Forelimb muscle (tissue), 1 donor: ENCODE measurements around the gene NFIX. TPM values are rescaled to one million over a fixed set of nuclear protein-coding genes. Genes with fewer than 3 reads are reported as not detected.

ENCODE experiments used
- DNase-seq: peaks from one replicate; pipeline ENCODE4 v3.0.0-alpha.2; 2013; ENCODE audit warnings: low read depth
- polyA plus RNA-seq: library from polyadenylated mRNA; unstranded; fragments of 120-200 nt; gene quantifications from one replicate; pipeline ENCODE4 v1.2.1, GENCODE V29; 2013; ENCODE audit not compliant: insufficient read length

NFIX gene
- polyA plus RNA-seq, 1 donor = 111 TPM

DNA sequence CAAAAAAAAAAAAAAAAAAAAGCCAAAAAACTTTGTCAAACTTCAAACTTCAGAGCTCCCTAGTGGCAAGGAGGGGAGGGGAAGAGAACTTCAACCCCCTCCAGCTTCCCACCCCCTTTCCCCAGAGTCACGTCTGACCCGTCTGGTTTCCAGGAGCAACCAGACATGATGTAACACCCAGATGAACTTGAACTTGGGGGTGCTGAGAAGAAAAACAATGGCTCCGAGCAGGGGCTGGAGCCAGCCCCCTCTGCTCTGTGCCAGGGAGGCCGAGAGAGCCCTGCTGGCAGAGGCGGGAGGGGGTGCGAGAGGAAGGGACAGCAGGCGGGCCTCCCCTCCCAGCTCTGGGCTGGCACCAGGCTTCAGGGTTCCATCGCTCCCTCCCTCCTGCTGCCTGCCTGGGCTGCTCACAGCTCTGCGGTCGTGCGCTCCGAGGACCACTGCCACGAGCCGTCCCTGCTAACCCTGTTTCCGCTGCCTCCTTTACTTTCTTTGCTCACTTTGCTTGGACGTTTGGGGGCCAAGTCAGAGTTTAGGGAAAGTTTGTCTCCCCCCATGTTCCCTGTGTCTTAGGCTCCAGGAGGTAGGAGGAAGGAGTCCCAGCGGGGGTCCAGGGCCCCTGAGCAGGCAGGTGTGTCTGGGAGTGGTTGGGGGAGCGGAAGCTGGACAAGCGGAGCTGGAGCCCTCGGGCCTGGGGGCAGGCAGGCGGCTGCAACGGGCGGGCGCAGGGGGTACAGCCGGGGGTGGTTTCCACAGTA lies 96.3 kb downstream of the NFIX start:
- DNase-seq = peak; percentile 83

DNA sequence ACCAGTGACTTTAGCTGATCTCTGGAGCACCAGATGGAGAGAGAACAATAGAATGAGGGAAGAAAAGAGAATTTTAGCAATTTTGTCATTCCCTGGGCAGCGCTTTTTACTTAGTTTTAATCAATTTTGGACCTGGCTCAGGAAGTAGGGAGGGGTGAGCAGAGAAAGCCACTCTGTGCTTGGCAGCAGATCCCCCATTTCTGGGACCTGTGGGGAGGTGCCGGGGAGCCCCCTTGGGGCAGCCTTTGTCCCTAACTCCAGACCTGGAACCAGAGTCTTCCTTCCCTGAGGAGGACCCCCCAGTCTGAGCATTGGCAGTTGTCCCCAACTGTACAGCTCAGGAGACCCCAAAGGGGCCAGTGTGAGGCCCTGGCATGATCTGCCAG lies 96.9 kb downstream of the NFIX start:
- DNase-seq = no peak

DNA sequence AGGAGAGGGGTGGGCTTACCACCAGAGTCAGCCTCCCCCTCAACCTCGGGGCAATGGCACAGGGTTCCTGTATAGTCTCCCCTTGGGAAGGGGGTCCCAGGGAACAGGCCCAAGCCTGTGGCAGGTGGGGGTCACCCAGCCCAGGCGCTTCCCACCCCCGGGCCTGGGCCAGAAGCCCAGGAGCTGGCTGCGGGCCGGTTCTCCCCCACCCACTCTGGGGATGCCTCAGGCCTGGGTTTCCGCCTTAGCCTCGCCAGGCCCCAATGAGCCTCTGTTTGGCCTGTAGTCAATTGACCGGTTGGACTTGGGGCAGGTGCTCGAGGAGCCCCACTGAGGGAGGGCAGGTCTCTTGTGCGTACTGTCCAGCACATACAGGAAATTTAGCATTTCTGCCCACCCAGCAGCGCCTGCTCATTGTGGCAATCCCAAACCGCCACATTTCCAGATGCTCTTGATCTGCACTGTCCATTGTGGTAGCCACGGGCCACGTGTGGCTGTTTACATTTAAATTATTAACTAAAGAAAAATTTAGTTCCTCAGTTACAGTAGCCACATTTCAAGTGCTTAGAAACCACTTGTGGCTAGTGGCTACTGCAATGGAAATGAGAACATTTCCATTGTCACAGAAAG lies 97.4 kb downstream of the NFIX start:
- no peak for DNase-seq

DNA sequence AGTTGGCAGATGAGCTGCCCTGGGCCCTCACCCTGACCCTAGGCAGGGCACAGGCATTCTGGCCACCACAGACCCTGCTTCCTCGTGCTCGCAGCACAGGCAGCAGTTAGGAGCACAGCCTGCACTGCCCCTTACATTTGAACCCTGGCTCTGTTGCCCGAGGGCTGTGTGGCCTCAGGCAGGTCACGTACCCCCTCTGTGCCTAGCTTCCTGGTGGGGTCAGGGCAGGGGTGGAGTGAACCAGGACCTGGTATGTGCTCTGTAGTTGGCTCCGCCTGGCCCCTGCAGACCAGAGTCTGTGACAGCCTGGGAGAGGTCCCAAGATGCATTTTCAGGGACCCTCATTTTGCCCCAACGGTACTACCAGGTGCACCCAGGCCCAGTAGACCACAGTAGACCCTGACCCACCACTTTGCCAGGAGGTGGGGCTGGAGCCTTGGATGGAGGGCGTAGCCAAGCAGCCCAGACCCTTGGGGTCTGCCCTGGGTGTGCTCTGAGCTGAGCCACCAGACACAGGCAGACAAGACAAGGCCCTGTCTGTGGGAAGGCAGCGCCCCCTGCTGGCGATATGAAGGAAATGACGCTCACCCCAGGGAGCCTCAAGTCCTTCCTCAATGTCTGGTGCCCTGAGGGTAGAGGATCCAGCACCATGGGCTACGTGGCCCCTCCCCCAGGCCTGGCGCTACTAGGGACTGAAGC lies 98.3 kb downstream of the NFIX start:
- no peak for DNase-seq

DNA sequence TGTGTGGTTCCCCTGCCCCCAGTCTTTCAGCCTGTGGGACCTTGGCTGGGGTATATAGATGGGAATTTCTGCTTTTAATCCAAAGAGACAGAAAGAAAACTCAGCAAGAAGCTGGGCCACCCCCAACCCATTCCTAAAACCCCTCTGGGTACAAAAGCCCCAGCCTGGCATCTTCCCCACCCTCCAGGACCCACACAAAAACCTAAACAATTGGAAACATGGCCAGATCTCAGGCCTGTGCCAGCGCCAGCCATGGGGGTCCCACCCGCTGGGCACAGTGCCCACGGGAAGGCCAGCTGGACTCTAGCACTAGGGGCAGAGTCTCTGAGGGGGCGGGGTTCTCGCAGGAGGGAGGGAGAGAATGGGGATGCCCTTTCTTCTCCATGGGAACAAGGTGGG lies 98.8 kb downstream of the NFIX start:
- no peak for DNase-seq

DNA sequence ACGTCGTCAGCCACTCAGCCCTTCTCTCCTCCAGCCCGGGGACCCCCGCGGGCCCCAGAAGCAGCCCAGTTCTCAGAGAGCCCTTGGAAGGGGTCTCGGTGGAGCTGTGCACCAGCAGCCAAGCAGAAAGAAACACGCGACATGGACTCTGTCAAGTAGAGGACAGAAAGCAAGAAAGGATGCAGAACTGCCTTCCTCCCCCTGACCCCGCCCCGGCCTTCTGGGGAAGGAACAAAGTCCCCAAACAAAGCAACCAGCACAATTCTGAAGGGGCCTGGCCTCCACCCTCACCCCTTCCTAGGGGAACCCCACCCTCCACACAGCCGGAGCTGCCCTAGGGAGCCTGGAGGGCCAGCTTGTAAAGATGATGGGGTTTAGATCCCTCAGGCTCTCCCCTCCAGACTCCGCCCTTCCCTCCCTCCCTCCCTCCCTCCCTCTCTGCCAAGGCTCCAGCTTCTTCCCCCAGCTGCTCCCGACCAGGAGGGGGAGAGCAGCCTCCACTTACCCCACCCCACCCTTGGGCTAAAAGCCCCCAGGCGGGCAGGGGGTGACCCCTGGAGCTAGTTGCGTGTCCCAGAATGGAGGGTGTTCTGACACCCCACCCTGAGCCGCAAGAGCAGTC lies 99.6 kb downstream of the NFIX start:
- no peak for DNase-seq

DNA sequence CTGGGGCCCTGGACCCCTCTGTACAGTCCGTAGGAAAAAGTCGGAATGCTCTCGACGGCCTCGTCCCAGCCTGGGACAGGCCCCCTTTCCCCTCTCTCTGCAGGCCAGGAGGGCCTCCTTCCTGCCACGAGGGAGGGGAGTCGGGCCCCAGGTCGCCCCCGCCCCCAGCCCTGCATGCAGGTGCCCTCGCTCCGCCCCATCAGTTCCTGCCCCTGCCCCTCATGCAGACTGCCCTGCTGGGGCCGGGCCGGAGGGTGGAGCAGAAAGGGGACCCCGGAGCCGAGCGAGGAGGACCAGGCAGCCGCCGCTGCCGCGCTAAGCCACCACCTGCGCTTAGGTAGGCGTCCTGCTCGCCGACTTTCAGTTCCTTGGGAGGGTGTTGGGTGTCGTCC lies 100.1 kb downstream of the NFIX start:
- no peak for DNase-seq

DNA sequence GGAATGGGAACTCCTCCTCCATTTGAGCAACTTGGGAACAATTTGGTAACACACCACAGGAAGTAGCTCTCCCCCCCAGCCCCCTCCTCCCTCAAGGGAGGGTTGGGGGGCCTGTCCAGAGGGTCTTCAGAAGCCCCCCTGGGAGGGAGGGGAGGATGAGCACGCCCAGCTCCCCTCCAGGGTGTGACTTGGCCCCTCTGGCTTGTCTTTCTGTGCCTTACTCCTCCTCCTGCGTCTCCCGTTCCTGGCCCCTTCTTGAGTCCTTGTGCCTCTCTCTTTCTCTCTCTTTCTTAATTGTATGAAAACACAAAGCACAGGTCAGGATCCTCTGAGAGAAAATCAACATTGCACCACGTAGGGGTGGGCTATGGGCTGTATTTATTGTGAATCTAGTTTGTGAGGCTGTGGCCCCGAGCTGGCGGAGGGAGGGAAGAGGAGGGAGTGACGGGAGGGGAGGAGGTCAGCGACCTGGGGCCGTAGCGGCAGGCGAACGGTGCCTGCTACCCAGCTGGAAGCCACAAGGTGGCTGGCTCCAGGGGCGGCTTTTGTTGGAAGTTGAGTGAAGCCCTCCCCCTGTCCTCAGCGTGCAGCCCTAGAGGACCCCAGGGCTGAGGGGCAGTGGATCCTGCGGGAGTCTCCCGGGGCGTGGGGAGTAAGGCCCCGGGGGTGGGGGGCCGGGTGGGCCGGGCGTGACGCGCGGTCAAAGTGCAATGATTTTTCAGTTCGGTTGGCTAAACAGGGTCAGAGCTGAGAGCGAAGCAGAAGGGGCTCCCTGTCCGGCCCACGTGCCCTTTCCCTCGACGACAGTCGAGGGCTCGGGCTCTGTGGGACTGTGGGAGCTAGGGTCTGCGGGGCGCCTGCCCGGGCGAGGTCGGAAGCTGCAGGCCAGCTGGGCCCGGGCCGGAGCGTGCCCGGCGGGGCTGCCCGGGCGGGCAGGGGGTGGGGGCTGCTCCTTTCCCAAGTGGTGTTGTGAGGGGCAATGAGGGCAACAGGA lies 101.0 kb downstream of the NFIX start:
- DNase-seq = no peak

DNA sequence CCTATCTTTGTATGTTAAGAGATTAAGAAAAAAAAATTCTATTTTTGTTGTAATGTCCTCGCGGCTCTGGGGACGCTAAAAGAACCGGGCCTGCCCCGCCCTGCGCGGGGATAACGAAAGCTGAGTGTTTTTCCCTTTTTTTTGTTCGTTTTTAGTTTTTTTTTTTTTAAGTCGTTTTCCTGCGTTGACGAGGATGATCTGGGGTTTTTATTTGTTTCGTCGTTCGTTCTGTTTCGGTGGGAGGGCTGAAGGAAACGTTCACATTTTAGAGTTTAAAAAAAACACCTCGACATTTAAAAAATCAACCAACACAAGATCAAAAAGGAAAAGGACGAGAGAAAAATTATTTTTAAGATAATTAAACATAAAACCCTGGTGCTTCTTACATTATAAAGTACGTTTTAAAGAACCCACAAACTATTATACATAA lies 101.8 kb downstream of the NFIX start:
- no peak for DNase-seq

DNA sequence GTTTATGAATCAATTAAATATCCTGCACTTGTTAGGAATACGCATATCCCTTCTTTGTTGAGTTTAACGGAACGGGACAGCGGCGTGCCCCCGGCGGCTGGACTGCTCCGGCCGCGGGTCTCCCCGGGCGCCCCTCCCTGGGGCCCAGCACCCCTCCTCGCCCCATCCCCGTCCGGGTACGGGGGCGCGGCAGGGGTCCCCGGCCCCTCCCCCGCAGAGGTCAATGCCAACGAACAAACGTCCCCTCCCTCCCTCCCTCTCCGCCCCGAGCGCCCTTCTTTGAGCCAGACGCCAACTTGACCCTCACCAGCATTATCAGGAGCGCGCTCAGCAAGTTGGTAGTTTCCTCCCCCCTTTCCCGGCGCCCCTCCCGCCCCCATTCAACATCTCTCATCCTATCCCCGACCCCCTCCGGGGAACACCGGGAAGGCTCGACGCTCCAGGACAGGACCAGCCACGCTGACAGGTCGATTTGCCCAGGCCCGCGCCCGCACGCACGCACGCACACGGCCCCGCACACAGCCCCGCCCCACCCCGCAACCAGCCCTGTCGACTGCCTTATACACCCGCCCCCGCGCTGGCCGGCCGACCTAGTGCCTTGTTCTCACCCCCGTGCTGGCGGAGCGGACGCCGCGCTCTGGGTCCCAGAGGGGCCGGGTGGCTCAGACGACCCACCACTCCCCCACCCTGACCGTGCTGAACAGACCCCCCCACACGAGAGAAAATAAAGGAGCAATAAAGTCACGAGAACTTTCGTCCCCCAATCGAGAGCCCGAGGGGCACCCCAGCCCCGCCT lies 102.4 kb downstream of the NFIX start:
- no peak for DNase-seq

DNA sequence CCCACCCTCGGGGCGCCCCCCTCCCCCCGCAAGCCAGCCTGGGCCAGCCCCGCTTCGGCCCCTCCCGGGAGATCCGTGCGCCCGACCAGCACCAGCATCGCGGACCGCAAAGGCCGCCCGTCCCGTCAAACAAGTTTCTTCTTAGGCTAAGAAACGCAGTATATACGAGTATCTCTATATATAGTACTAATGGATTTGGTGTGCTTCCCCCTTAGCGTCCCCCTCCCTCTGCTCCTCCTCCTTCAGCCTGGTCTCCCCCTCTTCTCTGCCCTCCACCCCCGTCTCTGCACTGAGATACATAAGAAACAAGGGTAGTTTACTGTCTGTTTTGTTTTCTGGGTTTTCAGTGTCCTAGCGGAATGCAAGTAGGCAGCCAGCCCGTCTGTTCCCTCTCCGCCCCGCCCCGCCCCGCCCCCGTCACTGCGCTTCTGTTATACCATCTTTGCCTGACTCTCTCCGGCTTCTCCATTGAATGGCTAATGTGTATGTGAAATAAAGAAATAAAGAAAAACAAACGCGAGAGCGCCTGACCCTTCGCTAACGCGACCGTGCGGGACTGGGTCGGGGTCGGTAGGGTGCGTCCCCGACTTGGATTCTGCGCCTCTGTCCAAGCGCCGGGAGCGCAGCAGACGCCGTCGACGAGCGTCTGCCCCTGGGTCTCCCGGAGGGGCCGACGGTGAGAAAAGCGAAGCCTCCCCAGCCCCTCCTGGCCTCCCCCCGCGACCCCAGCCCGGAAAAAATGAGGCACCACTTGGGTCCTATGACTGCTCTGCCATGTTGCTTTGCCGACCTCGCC lies 103.2 kb downstream of the NFIX start:
- DNase-seq = no peak

DNA sequence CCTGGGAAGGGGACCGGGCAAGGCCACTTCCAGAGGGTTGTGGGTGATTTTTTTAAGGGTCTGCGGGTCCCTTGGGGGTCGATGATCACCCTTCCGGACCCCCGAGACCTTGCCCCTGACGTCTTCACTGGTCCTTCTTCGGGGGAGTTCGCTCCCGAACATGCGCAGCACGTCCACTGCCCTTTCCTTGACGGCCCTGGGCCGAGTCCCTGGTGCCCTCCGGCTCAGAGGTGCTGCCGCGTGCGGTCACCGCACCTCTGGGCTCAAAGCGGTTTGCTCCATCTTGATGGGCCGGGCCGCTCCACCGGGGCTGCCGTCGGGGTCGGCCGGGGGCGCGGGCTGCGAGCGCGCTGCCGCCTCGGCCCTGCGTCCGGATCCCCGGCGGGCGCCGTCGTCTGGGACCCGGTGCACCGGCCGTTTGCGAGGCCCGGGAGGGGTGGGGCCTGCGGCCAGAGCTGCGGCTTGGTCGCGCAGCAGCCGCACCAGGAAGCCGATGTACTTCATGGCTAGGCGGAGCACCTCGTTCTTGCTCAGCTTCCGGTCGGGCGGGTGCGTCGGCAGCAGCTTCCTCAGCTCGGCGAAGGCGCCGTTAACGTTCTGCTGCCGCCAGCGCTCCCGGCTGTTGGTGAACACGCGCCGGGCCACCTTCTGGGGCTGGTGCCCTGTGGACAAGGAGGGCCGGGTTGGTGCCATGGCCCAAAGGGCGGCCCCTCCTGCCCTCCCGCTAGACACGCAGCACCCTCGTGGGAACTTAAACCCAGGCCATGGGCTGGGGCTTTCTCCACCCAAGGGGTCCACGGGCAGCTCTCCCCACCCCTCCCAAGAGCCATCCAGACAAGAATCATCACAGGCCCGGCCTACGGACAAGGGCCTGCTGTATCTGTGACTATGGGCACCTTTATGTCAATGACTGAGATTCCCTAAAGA lies 104.1 kb downstream of the NFIX start:
- no peak for DNase-seq

DNA sequence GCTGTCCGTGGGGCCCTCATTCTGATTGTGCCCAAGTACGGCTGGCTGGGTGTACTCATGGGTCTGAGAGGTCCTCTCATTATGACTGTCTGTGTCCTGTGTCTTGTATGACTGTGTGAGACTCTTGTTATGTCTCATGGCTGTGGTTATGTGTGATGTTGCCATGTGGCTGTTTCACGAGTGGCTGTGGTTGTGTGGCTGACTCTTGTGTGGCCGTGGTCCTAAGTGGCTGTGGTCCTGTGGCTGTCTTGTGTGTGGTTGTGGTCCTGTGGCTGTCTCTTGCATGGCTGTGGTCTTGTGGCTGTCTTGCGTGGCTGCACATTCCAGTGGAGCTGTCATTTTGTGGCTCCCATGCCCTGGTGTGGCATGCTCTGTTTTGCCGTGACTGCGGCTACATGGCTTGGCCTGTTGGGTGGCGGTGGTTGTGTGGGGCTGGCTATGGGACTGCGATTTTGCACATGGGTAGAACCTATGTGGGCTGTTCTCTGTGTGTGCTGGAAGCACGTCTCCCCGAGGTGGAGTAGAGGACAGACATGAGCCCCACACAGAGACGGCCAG lies 104.8 kb downstream of the NFIX start:
- no peak for DNase-seq

DNA sequence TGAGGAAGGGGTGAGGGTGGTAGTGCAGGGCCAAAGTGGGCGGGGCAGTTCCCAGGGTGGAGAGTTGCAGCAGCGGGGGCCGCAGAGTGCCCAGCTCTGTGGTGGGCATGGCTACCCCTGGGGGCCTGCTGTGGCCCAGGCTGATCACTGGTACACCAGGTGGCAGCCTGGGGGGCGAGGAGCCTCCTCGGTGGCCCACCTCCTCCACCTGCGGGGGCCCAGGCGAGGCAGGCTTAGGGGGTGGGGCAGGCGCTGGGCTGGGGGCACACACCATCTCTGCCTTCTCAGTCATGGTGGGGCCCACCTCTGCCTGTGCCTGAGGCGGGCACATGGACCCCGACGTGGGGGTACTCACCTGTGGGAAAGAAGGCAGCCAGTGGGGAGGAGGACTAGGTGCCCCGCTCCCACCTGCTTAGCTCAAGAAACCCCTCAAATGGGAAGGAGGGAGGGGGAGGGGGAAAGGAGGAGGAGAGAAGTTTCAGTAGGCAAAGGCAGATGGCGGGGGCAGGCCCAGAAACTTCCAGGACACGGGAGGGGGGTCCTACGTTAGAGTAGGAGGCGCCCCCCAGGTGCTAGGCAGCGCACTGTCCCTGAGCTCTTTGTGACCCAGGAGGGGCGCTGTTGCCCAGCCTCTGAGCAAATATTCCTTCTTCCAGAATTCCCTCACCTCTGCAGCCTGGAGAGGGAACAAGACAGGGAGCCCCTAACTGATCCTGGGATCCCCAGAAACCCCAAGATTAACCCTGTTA lies 105.7 kb downstream of the NFIX start:
- DNase-seq = no peak

DNA sequence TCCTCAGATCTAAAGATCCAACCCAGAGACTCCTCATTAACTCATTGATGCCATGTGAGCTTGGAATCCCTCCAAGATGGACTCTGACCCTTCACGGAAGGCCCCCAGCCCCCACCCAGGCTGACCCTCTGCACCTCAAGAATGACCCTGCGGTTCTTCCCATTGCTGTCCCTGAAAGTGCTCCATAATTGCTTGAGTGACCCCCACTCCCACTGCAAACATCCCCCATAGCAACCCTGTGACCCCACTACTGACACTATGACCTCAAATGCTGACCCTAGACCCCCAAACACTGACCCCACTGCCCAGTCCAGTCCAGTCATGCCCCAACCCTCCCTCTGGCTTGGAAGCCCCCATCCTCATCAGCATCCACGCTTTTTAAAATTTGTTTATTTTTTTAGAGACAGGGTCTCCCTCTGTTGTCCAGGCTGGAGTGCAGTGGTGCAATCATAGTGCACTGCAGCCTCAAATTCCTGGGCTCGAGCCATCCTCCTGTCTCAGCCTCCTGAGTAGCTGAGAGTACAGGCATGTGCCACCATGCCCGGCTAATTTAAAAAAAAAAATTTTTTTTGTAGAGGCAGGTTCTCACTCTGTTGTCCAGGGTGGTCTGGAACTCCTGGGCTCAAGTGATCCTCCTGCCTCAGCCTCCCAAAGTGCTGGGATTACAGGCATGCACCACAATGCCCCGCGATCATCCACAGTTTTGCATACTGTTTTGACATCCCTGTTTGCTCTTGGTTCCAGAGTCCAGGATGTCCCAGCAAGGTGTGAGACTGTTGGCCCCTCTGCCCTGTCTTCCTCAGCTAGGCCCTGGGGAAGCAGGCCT lies 106.5 kb downstream of the NFIX start:
- DNase-seq = no peak

DNA sequence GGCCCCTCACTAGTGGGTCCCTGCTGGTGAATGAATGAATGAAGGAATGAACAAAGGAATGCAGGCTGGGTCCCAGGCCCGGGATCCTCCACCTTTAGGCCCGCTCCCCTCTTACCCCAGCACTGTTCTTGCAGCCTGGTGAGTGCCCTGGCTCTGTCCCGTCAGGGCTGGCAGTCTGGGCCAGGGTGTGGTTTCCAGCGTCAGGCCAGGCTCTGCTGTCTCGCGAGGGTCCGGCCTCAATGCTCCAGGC lies 107.1 kb downstream of the NFIX start:
- DNase-seq = no peak
